ENCODE results near the gene CELA2A.

DNA sequence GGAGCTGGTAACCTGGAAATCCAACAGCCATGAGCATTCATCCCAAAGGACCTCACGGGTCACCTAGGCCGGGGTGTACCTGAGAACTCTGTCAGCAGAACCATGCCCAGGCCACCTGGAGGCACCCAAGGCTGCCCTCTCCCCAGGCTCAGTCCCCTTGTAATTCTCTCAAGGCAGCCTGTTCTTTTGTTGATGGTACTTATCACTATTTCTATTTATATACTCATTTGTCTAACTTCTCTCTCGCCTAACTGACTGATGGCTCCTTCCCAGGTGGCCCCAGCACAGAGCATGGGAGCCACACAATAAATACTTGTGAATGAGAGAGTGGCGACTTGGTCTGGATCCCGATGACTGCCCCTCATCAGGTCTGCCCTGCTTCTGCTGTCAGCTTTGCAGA lies 50.7 kb downstream of the CELA2A start:
- TF ChIP-seq ZFP36 (IDR thresholded peaks at IDR 0.05; ENCODE audit: borderline replicate concordance, partially characterized antibody), result no peak
- no peak for TF ChIP-seq MAZ (IDR thresholded peaks at IDR 0.05; ENCODE audit: borderline replicate concordance, low read depth, low read length)
- no peak for TF ChIP-seq CEBPB (IDR thresholded peaks at IDR 0.05)

Data from A549 (cell line).